H9 (cell line): ENCODE measurements around the gene KRT78. TPM values are rescaled to one million over a fixed set of nuclear protein-coding genes. Genes with fewer than 3 reads are reported as not detected.

Experiments used
- DNase-seq: peaks from one replicate; pipeline ENCODE4 v3.0.0-alpha.2; 2017
- H2AFZ ChIP-seq: one replicate; pipeline ENCODE4 v1.6.1; 2013; ENCODE audit warnings: mild to moderate bottlenecking, low read length, control low read depth, moderate library complexity
- H2AK5ac ChIP-seq: 2 replicates; pipeline ENCODE4 v1.6.1; 2013; ENCODE audit warnings: low read length, control low read depth, mixed read lengths; ENCODE audit not compliant: insufficient read length
- H2BK120ac ChIP-seq: one replicate; pipeline ENCODE4 v1.6.1; 2013; ENCODE audit warnings: low read depth, mild to moderate bottlenecking, low read length, control low read depth, inconsistent platforms; ENCODE audit not compliant: poor library complexity, severe bottlenecking
- H2BK12ac ChIP-seq: 2 replicates; pipeline ENCODE4 v1.6.1; 2013; ENCODE audit warnings: low read length, control low read depth, mixed read lengths, low read depth; ENCODE audit not compliant: insufficient read length
- H2BK15ac ChIP-seq: 2 replicates; pipeline ENCODE4 v1.6.1; 2013; ENCODE audit warnings: low read depth, low read length, control low read depth
- H2BK20ac ChIP-seq: one replicate; pipeline ENCODE4 v1.6.1; 2013; ENCODE audit warnings: low read depth, mild to moderate bottlenecking, low read length, control low read depth, inconsistent platforms; ENCODE audit not compliant: poor library complexity, severe bottlenecking
- H2BK5ac ChIP-seq: 2 replicates; pipeline ENCODE4 v1.6.1; 2013; ENCODE audit warnings: low read length, control low read depth, mixed read lengths; ENCODE audit not compliant: insufficient read length
- H3K14ac ChIP-seq: 2 replicates; pipeline ENCODE4 v1.6.1; 2013; ENCODE audit warnings: low read length, control low read depth; ENCODE audit not compliant: insufficient read depth
- H3K18ac ChIP-seq: 2 replicates; pipeline ENCODE4 v1.6.1; 2013; ENCODE audit warnings: low read depth, mild to moderate bottlenecking, mixed read lengths, low read length, control low read depth; ENCODE audit not compliant: insufficient read length
- H3K23ac ChIP-seq: 2 replicates; pipeline ENCODE4 v1.6.1; 2013; ENCODE audit warnings: low read length, control low read depth, mixed read lengths, low read depth; ENCODE audit not compliant: insufficient read length
- H3K23me2 ChIP-seq: 2 replicates; pipeline ENCODE4 v1.6.1; 2013; ENCODE audit warnings: low read depth, mild to moderate bottlenecking, mixed read lengths, low read length, control low read depth; ENCODE audit not compliant: insufficient read length, poor library complexity, severe bottlenecking
- H3K27ac ChIP-seq: 2 replicates; pipeline ENCODE4 v1.5.1; 2013; ENCODE audit warnings: low read length, control low read depth, mixed read lengths, low read depth; ENCODE audit not compliant: insufficient read length
- H3K27me3 ChIP-seq: 2 replicates; pipeline ENCODE4 v1.6.1; 2013; ENCODE audit warnings: low read length, control low read depth, inconsistent platforms; ENCODE audit not compliant: insufficient read depth
- H3K4ac ChIP-seq: 2 replicates; pipeline ENCODE4 v1.6.1; 2013; ENCODE audit warnings: low read depth, mild to moderate bottlenecking, control low read depth, inconsistent platforms, low read length, moderate library complexity
- H3K4me1 ChIP-seq: 2 replicates; pipeline ENCODE4 v1.6.1; 2013; ENCODE audit warnings: low read length, control low read depth, inconsistent platforms; ENCODE audit not compliant: insufficient read depth
- H3K4me2 ChIP-seq: 2 replicates; pipeline ENCODE4 v1.6.1; 2013; ENCODE audit warnings: low read length, control low read depth, mixed read lengths; ENCODE audit not compliant: insufficient read length, insufficient read depth
- H3K56ac ChIP-seq: 2 replicates; pipeline ENCODE4 v1.6.1; 2013; ENCODE audit warnings: low read depth, mild to moderate bottlenecking, mixed read lengths, low read length, control low read depth; ENCODE audit not compliant: insufficient read length
- H3K79me1 ChIP-seq: 2 replicates; pipeline ENCODE4 v1.6.1; 2013; ENCODE audit warnings: low read depth, mild to moderate bottlenecking, moderate library complexity, low read length, control low read depth, inconsistent platforms; ENCODE audit not compliant: insufficient read depth, poor library complexity, severe bottlenecking
- H3K79me2 ChIP-seq: 2 replicates; pipeline ENCODE4 v1.6.1; 2013; ENCODE audit warnings: low read length, control low read depth, inconsistent platforms; ENCODE audit not compliant: insufficient read depth
- H3K9ac ChIP-seq: 2 replicates; pipeline ENCODE4 v1.6.1; 2013; ENCODE audit warnings: low read length, control low read depth, mixed read lengths; ENCODE audit not compliant: insufficient read length; ENCODE audit errors: extremely low read depth
- H3K9me3 ChIP-seq: one replicate; pipeline ENCODE4 v1.6.1; 2013; ENCODE audit warnings: low read depth, low read length, inconsistent platforms; ENCODE audit not compliant: control insufficient read depth
- H3T11ph ChIP-seq: one replicate; pipeline ENCODE4 v1.6.1; 2013; ENCODE audit warnings: mild to moderate bottlenecking, low read length, control low read depth, inconsistent platforms
- H4K20me1 ChIP-seq: one replicate; pipeline ENCODE4 v1.6.1; 2013; ENCODE audit not compliant: control insufficient read depth, insufficient read length, insufficient read depth
- H4K5ac ChIP-seq: 2 replicates; pipeline ENCODE4 v1.6.1; 2013; ENCODE audit warnings: low read depth, mild to moderate bottlenecking, mixed read lengths, low read length, control low read depth; ENCODE audit not compliant: insufficient read length
- H4K8ac ChIP-seq: replicated peaks from 2 replicates; pipeline ENCODE4 v1.6.1; 2013; ENCODE audit warnings: low read length, control low read depth, mixed read lengths, low read depth; ENCODE audit not compliant: insufficient read length
- H4K91ac ChIP-seq: 2 replicates; pipeline ENCODE4 v1.6.1; 2013; ENCODE audit warnings: low read depth, mild to moderate bottlenecking, moderate library complexity, mixed read lengths, low read length, control low read depth; ENCODE audit not compliant: insufficient read length
- H3K27ac Mint-ChIP-seq, 3 experiments: 2 replicates in 2 of 3; 3 replicates in 1 of 3; pipeline ENCODE4 v1.8.0; 2020 to 2021; ENCODE audit warnings: mixed read lengths in 3 of 3, mild to moderate bottlenecking in 1 of 3, moderate library complexity in 1 of 3
- H3K27me3 Mint-ChIP-seq: 2 replicates; pipeline ENCODE4 v1.8.0; 2021; ENCODE audit warnings: low read depth, mild to moderate bottlenecking, moderate library complexity, mixed read lengths
- H3K36me3 Mint-ChIP-seq, 3 experiments: 2 replicates in 2 of 3; 3 replicates in 1 of 3; pipeline ENCODE4 v1.8.0; 2020 to 2021; ENCODE audit warnings: low read depth in 3 of 3, mixed read lengths in 3 of 3; ENCODE audit not compliant: insufficient read depth in 1 of 3
- H3K4me1 Mint-ChIP-seq, 2 experiments: 2 replicates each; pipeline ENCODE4 v1.8.0; 2020; ENCODE audit warnings: mixed read lengths in 2 of 2
- H3K4me3 Mint-ChIP-seq, 2 experiments: 2 replicates in 1 of 2; 3 replicates in 1 of 2; pipeline ENCODE4 v1.8.0; 2020 to 2021; ENCODE audit warnings: mild to moderate bottlenecking in 2 of 2, mixed read lengths in 2 of 2, moderate library complexity in 1 of 2
- H3K9me3 Mint-ChIP-seq, 2 experiments: 2 replicates in 1 of 2; 3 replicates in 1 of 2; pipeline ENCODE4 v1.8.0; 2020; ENCODE audit warnings: mild to moderate bottlenecking in 2 of 2, mixed read lengths in 2 of 2, moderate library complexity in 1 of 2
- WGBS: extraction: QIAGEN DNeasy Blood & Tissue Kit; methylation state at CpG from one replicate; pipeline ENCODE4 v1.1.7; 2013; ENCODE audit warnings: missing lambda C conversion rate, low lambda C conversion rate, mixed read lengths; ENCODE audit not compliant: insufficient read length; ENCODE audit errors: extremely low coverage; 5-methylcytosine and 5-hydroxymethylcytosine counted together
- total RNA-seq: library from RNA; stranded (reverse); gene quantifications from 2 replicates; pipeline ENCODE4 v1.2.1, GENCODE V29; 2021
- TF ChIP-seq, protein P1 (sequence below): fragments of 200-600 bp; sonication (generic); conservative IDR thresholded peaks from 3 replicates; pipeline ENCODE4 v1.8.0; 2021; ENCODE audit warnings: antibody characterized with exemption, mild to moderate bottlenecking

KRT78 gene
- total RNA-seq, 1 experiment from 2014 or later, result not detected

DNA sequence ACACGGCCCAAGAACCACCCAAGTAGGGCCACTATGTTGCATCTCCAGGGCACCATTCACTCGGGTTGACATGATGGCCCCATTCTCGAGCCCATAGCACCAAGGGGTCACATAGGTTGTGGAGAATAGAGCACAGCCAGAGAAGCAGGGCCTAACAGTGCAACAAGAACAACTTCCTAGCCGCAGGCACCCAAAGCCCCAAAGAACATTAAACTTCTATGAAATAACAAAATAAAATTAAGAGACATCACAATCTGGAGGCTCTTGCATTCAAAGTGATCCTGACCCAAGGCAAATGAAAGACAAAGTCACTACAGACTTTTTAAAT lies 36.8 kb downstream of the KRT78 start:
- Histone ChIP-seq H3K4me1 (no peaks in the 10 kb centered on the region), H4K20me1 (no peaks in the 10 kb centered on the region), H2AFZ (no peak overlapping the region), H3K27ac (no peak overlapping the region), H3K4me2 (no peak overlapping the region), H2BK12ac (no peak overlapping the region), H4K5ac (no peak overlapping the region), H3K23me2 (no peaks in the 10 kb centered on the region), H3K18ac (no peak overlapping the region), H3K79me2 (no peaks in the 10 kb centered on the region), H2BK15ac (no peak overlapping the region), H3K14ac (no peak overlapping the region), H3K27me3 (no peaks in the 10 kb centered on the region), H4K8ac (no peak overlapping the region), H2AK5ac (no peak overlapping the region), H4K91ac (no peak overlapping the region), H3K9me3 (no peaks in the 10 kb centered on the region), H3K4ac (no peak overlapping the region), H2BK120ac (no peak overlapping the region), H2BK5ac (no peak overlapping the region), H3T11ph (no peak overlapping the region), H2BK20ac (no peak overlapping the region), H3K56ac (no peak overlapping the region), H3K23ac (no peak overlapping the region), H3K79me1 (no peaks in the 10 kb centered on the region), H3K9ac (no peak overlapping the region)
- no peaks in the 10 kb centered on the region for H3K9me3 Mint-ChIP-seq
- WGBS, result no CpG with 5 or more reads among the region's 4 CpGs
- peaks cover 13% of the 10 kb centered on the region for H3K27me3 Mint-ChIP-seq
- TF ChIP-seq, protein P1, sequence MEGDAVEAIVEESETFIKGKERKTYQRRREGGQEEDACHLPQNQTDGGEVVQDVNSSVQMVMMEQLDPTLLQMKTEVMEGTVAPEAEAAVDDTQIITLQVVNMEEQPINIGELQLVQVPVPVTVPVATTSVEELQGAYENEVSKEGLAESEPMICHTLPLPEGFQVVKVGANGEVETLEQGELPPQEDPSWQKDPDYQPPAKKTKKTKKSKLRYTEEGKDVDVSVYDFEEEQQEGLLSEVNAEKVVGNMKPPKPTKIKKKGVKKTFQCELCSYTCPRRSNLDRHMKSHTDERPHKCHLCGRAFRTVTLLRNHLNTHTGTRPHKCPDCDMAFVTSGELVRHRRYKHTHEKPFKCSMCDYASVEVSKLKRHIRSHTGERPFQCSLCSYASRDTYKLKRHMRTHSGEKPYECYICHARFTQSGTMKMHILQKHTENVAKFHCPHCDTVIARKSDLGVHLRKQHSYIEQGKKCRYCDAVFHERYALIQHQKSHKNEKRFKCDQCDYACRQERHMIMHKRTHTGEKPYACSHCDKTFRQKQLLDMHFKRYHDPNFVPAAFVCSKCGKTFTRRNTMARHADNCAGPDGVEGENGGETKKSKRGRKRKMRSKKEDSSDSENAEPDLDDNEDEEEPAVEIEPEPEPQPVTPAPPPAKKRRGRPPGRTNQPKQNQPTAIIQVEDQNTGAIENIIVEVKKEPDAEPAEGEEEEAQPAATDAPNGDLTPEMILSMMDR, result no peak
- no peak overlapping the region for H3K4me3 Mint-ChIP-seq
- no peaks in the 10 kb centered on the region for H3K36me3 Mint-ChIP-seq
- peaks cover 2 to 3% of the 10 kb centered on the region in 2 experiments; a peak in 2 of 4 replicates for H3K4me1 Mint-ChIP-seq
- DNase-seq, result no peak
- no peak overlapping the region for H3K27ac Mint-ChIP-seq
